B cell (primary cell): Measurements from ENCODE around the gene SLFN13.

Source experiments
- EZH2 ChIP-seq: IDR thresholded peaks from 2 replicates; pipeline ENCODE4 v1.6.1; 2012; ENCODE audit warnings: borderline replicate concordance, low read depth, mild to moderate bottlenecking, moderate library complexity, low read length; ENCODE audit not compliant: insufficient read depth, poor library complexity, severe bottlenecking
- TF ChIP-seq, protein P1 (sequence below): fragments of 200-600 bp; IDR thresholded peaks from one replicate; pipeline ENCODE4 v1.8.0; 2022; ENCODE audit warnings: antibody characterized with exemption, mild to moderate bottlenecking

DNA sequence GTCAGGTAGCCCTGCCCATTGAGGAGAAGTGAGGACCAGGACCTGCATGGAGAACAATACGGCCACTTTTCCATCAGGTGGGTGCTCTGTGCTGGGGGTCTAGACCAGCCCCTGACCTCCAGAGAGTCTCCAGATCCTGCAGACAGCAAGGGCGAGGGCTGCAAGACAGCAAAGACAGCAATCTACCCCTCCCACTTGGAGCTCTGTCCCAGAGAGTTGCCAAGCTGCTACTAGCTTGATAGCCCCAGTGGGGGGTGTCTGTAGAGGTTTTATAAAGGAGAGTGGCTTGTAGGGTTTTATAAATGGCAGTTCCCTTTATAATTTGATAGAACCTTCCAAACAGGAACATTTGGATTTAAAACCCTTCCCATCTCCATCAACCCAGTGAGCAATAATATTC, 58.4 kb downstream of the SLFN13 start:
- TF ChIP-seq EZH2, result no peak
- TF ChIP-seq, protein P1, sequence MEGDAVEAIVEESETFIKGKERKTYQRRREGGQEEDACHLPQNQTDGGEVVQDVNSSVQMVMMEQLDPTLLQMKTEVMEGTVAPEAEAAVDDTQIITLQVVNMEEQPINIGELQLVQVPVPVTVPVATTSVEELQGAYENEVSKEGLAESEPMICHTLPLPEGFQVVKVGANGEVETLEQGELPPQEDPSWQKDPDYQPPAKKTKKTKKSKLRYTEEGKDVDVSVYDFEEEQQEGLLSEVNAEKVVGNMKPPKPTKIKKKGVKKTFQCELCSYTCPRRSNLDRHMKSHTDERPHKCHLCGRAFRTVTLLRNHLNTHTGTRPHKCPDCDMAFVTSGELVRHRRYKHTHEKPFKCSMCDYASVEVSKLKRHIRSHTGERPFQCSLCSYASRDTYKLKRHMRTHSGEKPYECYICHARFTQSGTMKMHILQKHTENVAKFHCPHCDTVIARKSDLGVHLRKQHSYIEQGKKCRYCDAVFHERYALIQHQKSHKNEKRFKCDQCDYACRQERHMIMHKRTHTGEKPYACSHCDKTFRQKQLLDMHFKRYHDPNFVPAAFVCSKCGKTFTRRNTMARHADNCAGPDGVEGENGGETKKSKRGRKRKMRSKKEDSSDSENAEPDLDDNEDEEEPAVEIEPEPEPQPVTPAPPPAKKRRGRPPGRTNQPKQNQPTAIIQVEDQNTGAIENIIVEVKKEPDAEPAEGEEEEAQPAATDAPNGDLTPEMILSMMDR, result no peak
